Tibial artery (tissue), 4 donors: ENCODE results near the gene LRGUK.

Experiments used
- DNase-seq, 2 donors: peaks; one replicate each; pipeline ENCODE4 v3.0.0-alpha.2; 2019
- H3K27ac ChIP-seq, 2 donors: fragments of 200-600 bp; sonication (generic) in 1 of 2; 1 replicate in 1 of 2; 2 replicates in 1 of 2; pipeline ENCODE4 v1.5.1; 2018 to 2019; ENCODE audit warnings: mild to moderate bottlenecking in 1 of 2
- H3K27me3 ChIP-seq, 2 donors: fragments of 200-600 bp; sonication (generic) in 1 of 2; one replicate each; pipeline versions ENCODE4 v1.5.1 to v1.6.0; 2016 to 2019
- H3K36me3 ChIP-seq, 3 donors: fragments of 200-600 bp; sonication (generic) in 2 of 3; one replicate each; pipeline ENCODE4 v1.5.1; 2016 to 2019; ENCODE audit warnings: mild to moderate bottlenecking in 2 of 3
- H3K4me1 ChIP-seq, 4 donors: fragments of 200-600 bp; sonication (generic) in 2 of 4; 1 replicate in 3 of 4; 2 replicates in 1 of 4; pipeline ENCODE4 v1.5.1; 2016 to 2019
- H3K4me3 ChIP-seq, 2 donors: fragments of 200-600 bp; sonication (generic) in 1 of 2; 1 replicate in 1 of 2; 2 replicates in 1 of 2; pipeline ENCODE4 v1.5.1; 2018 to 2019; ENCODE audit warnings: mild to moderate bottlenecking in 2 of 2
- H3K9me3 ChIP-seq, 3 donors: fragments of 200-600 bp; sonication (generic) in 1 of 3; one replicate each; pipeline ENCODE4 v1.5.1; 2016 to 2019
- CTCF ChIP-seq, 2 experiments: fragments of 200-600 bp in 1 of 2; fragments of 450-650 bp in 1 of 2; IDR thresholded peaks; one replicate each; pipeline ENCODE4 v1.5.1; 2017 to 2019; ENCODE audit warnings: antibody characterized with exemption in 2 of 2, mild to moderate bottlenecking in 1 of 2, moderate library complexity in 1 of 2
- intact Hi-C: fragments of 100-400 bp; cut with DNase I; formaldehyde crosslinking; loops from one replicate; pipeline ENCODE4 v1.15.0; 2023; ENCODE audit warnings: low total_unique reads

LRGUK gene

GRCh38 chr7:134278502-134279153, 151.5 kb downstream of the LRGUK start:
- no peaks in the 10 kb centered on the region for H3K4me1 ChIP-seq
- H3K27ac ChIP-seq: no peak overlapping the region
- H3K27me3 ChIP-seq: peaks cover 0 to 8% of the 10 kb centered on the region in 2 donors
- no peak for TF ChIP-seq CTCF (IDR thresholded peaks at IDR 0.05)
- H3K9me3 ChIP-seq: no peaks in the 10 kb centered on the region
- H3K36me3 ChIP-seq: no peaks in the 10 kb centered on the region
- intact Hi-C loops: no loop called here
- no peak overlapping the region for H3K4me3 ChIP-seq
- no peak for DNase-seq

- H3K27ac ChIP-seq: no peak overlapping the region
- peaks cover 0 to 13% of the 10 kb centered on the region in 2 donors for H3K27me3 ChIP-seq
- no peaks in the 10 kb centered on the region for H3K36me3 ChIP-seq
- no peaks in the 10 kb centered on the region for H3K4me1 ChIP-seq
- no peaks in the 10 kb centered on the region for H3K9me3 ChIP-seq
- H3K4me3 ChIP-seq: no peak overlapping the region
- no peak for DNase-seq
- intact Hi-C loops: no loop called here
- no peak for TF ChIP-seq CTCF (IDR thresholded peaks at IDR 0.05)
These were observed 152.2 kb downstream of the LRGUK start for GRCh38 chr7:134279336-134279735.

- Histone ChIP-seq H3K4me1 (no peaks in the 10 kb centered on the region), H3K27me3 (peaks cover 0 to 13% of the 10 kb centered on the region in 2 donors), H3K9me3 (no peaks in the 10 kb centered on the region), H3K27ac (no peak overlapping the region), H3K36me3 (no peaks in the 10 kb centered on the region), H3K4me3 (no peak overlapping the region)
- DNase-seq: no peak
- intact Hi-C loops: no loop called here
- no peak for TF ChIP-seq CTCF (IDR thresholded peaks at IDR 0.05)
These were observed 152.8 kb downstream of the LRGUK start for GRCh38 chr7:134279898-134280297.

DNA sequence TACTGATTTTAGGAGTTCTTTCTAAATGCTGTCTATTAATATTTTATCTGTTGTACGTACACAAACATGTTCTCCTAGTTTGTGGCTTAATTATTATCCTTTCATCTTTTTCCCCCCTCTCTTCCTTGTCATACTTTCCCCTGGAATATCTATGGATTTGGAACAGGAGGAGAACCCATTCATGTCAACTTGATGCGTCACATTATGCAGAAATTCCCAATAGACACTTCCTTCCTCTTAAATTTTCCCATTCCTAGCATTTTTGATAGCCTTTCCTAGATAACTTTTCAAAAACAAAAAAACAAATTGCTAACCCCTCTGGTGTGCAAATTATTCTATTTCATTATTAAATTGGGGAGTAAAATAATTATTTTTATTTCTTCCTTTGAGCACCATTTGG, 153.4 kb downstream of the LRGUK start:
- no peak for TF ChIP-seq CTCF (IDR thresholded peaks at IDR 0.05)
- Histone ChIP-seq H3K4me3 (no peak overlapping the region), H3K27me3 (peaks cover 0 to 13% of the 10 kb centered on the region in 2 donors), H3K36me3 (no peaks in the 10 kb centered on the region), H3K27ac (no peak overlapping the region), H3K4me1 (no peaks in the 10 kb centered on the region), H3K9me3 (no peaks in the 10 kb centered on the region)
- intact Hi-C loops: no loop called here
- no peak for DNase-seq

DNA sequence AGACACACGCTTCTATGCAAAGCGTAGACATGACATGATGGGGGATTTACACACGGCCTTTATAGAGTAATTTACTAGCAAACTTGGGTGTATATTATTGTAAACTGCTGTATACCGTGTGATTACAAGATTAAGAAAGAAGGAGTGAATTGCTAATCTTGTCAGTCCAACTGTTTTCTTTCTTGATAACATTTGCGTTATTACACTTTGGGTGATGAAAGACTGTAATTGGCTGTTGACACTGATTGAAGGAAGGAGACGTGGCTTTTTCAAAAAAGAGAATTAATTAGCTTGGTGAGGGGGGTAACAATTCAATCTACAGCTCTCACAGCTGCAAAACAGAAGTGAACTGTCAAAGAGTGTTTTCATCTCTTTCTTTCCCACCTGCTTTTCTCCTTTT, 156.9 kb downstream of the LRGUK start:
- DNase-seq: no peak
- Histone ChIP-seq H3K4me1 (peaks cover 0 to 3% (median 0%) of the 10 kb centered on the region in 4 donors), H3K9me3 (no peaks in the 10 kb centered on the region), H3K27me3 (peaks cover 0 to 13% of the 10 kb centered on the region in 2 donors), H3K27ac (no peak overlapping the region), H3K4me3 (no peak overlapping the region), H3K36me3 (no peaks in the 10 kb centered on the region)
- TF ChIP-seq CTCF (IDR thresholded peaks at IDR 0.05): no peak
- intact Hi-C loops: no loop called here

DNA sequence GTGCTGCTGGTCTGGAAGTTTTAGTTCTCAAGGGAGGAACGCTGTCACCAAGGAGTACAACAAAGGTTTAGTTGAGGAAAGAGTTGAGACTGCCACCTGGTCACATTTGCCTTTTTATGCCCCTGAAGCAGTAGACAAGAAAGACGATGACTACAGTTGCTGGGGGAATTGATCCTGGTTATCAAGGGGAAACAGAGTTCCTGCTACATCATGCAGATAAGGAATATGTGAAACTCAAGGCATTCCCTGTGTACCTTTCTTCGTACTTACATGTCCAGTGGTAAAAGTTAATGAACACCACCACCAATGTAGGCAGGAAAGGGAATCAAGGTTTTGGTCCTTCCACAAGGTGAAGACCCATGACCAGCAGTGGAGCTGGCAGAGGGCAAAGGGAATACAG, 157.8 kb downstream of the LRGUK start:
- no peak for TF ChIP-seq CTCF (IDR thresholded peaks at IDR 0.05)
- Histone ChIP-seq H3K4me1 (peaks cover 0 to 13% (median 1%) of the 10 kb centered on the region in 4 donors), H3K27me3 (peaks cover 0 to 13% of the 10 kb centered on the region in 2 donors), H3K9me3 (no peaks in the 10 kb centered on the region), H3K27ac (no peak overlapping the region), H3K4me3 (no peak overlapping the region), H3K36me3 (no peaks in the 10 kb centered on the region)
- intact Hi-C loops: no loop called here
- DNase-seq: no peak
